Loucy (cell line): ENCODE data around the gene SLC29A1.

Source experiments
- EZH2phosphoT487 ChIP-seq: fragments of 200-600 bp; IDR thresholded peaks from 2 replicates; pipeline ENCODE4 v1.6.1; 2018; ENCODE audit warnings: antibody characterized with exemption, mild to moderate bottlenecking, moderate library complexity, borderline replicate concordance
- TF ChIP-seq, protein P1 (sequence below): fragments of 200-600 bp; sonication (generic); conservative IDR thresholded peaks from 2 replicates; pipeline ENCODE4 v1.5.1; 2014; ENCODE audit warnings: mild to moderate bottlenecking, antibody characterized with exemption, low read length

GRCh38 chr6:44248579-44248978 lies 25.2 kb downstream of the SLC29A1 start:
- TF ChIP-seq, protein P1, sequence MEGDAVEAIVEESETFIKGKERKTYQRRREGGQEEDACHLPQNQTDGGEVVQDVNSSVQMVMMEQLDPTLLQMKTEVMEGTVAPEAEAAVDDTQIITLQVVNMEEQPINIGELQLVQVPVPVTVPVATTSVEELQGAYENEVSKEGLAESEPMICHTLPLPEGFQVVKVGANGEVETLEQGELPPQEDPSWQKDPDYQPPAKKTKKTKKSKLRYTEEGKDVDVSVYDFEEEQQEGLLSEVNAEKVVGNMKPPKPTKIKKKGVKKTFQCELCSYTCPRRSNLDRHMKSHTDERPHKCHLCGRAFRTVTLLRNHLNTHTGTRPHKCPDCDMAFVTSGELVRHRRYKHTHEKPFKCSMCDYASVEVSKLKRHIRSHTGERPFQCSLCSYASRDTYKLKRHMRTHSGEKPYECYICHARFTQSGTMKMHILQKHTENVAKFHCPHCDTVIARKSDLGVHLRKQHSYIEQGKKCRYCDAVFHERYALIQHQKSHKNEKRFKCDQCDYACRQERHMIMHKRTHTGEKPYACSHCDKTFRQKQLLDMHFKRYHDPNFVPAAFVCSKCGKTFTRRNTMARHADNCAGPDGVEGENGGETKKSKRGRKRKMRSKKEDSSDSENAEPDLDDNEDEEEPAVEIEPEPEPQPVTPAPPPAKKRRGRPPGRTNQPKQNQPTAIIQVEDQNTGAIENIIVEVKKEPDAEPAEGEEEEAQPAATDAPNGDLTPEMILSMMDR, result no peak
- TF ChIP-seq EZH2phosphoT487, result no peak
